ENCODE measurements around the gene INO80C.
"Not testable (repeated sequence)": the region's sequence is repeated elsewhere in the genome, so short reads cannot be mapped to it uniquely, and the experiment has no call there.

The INO80C gene

GRCh38 chr18:35457140-35457704, 40.5 kb downstream of the INO80C start:
- no peak for DNase-seq

- DNase-seq, result no peak
Observed at GRCh38 chr18:35455926-35456763, 41.6 kb downstream of the INO80C start.

- DNase-seq, result no peak
Observed at GRCh38 chr18:35454803-35455202, 43.0 kb downstream of the INO80C start.

- DNase-seq, result not testable (repeated sequence)
Observed at GRCh38 chr18:35453065-35453464, 44.7 kb downstream of the INO80C start.

GRCh38 chr18:35451916-35452315, 45.8 kb downstream of the INO80C start:
- DNase-seq, result no peak

- DNase-seq, result no peak
Observed at GRCh38 chr18:35451032-35451431, 46.7 kb downstream of the INO80C start.

GRCh38 chr18:35444636-35445035, 53.1 kb downstream of the INO80C start:
- no peak for DNase-seq

- DNase-seq, result no peak
Observed at GRCh38 chr18:35443847-35444246, 53.9 kb downstream of the INO80C start.

- no peak for DNase-seq
Observed at GRCh38 chr18:35443434-35443833, 54.3 kb downstream of the INO80C start.

- DNase-seq, result no peak
Observed at GRCh38 chr18:35442701-35443100, 55.1 kb downstream of the INO80C start.

- DNase-seq, result no peak
Observed at GRCh38 chr18:35441857-35442595, 55.7 kb downstream of the INO80C start.

- DNase-seq, result no peak
Observed at GRCh38 chr18:35438480-35439234, 59.1 kb downstream of the INO80C start.

- no peak for DNase-seq
Observed at GRCh38 chr18:35437836-35438235, 59.9 kb downstream of the INO80C start.

GRCh38 chr18:35436076-35436649, 61.6 kb downstream of the INO80C start:
- DNase-seq, result no peak

- no peak for DNase-seq
Observed at GRCh38 chr18:35435401-35435800, 62.4 kb downstream of the INO80C start.

GRCh38 chr18:35432565-35433001, 65.2 kb downstream of the INO80C start:
- DNase-seq, result no peak

GRCh38 chr18:35431374-35431741, 66.4 kb downstream of the INO80C start:
- DNase-seq, result no peak

GRCh38 chr18:35430721-35431373, 66.9 kb downstream of the INO80C start:
- DNase-seq, result no peak

- no peak for DNase-seq
Observed at GRCh38 chr18:35426786-35427185, 71.0 kb downstream of the INO80C start.

- DNase-seq, result no peak
Observed at GRCh38 chr18:35424356-35424755, 73.4 kb downstream of the INO80C start.

GRCh38 chr18:35422237-35422636, 75.5 kb downstream of the INO80C start:
- no peak for DNase-seq

- DNase-seq, result no peak
Observed at GRCh38 chr18:35418610-35419009, 79.2 kb downstream of the INO80C start.

Data from GOT3 (cell line).